ENCODE results near the gene CDC27. TPM values are rescaled to one million over a fixed set of nuclear protein-coding genes. Genes with fewer than 3 reads are reported as not detected.

The CDC27 gene
- total RNA-seq, 1 experiment from 2014 or later: 83.3 TPM

GRCh38 chr17:47197821-47198220 lies 8.7 kb upstream of the CDC27 start:
- DNase-seq (ENCODE audit: low spot score) (no peak), ATAC-seq (no peak)
- Mint-ChIP-seq H3K4me1 (no peaks in the 10 kb centered on the region), H3K9me3 (no peaks in the 10 kb centered on the region; the same call in 1 of the 2 replicates), H3K36me3 (no peaks in the 10 kb centered on the region), H3K27me3 (ENCODE audit: low read depth) (peaks cover 3% of the 10 kb centered on the region; the same call in 1 of the 2 replicates), H3K27ac (no peak overlapping the region), H3K4me3 (no peak overlapping the region)
- CTCF ChIA-PET: no interaction called here
- TF ChIP-seq MLX (CRISPR knock-in tag; IDR thresholded peaks at IDR 0.05) (no peak), FOXP4 (CRISPR knock-in tag; IDR thresholded peaks at IDR 0.05) (no peak), CBFB (CRISPR knock-in tag; IDR thresholded peaks at IDR 0.05; ENCODE audit: low read depth) (no peak), SP1 (CRISPR knock-in tag; conservative IDR thresholded peaks at IDR 0.05) (no peak), GABPB1 (CRISPR knock-in tag; IDR thresholded peaks at IDR 0.05) (no peak), GTF2I (CRISPR knock-in tag; conservative IDR thresholded peaks at IDR 0.05) (no peak), ZSCAN18 (CRISPR knock-in tag; IDR thresholded peaks at IDR 0.05) (no peak), SMAD4 (CRISPR knock-in tag; IDR thresholded peaks at IDR 0.05) (no peak), ATF2 (CRISPR knock-in tag; IDR thresholded peaks at IDR 0.05; ENCODE audit: borderline replicate concordance, low read depth) (no peak), ZNF532 (CRISPR knock-in tag; IDR thresholded peaks at IDR 0.05; ENCODE audit: borderline replicate concordance) (no peak), NFATC4 (CRISPR knock-in tag; IDR thresholded peaks at IDR 0.05) (no peak), CREM (CRISPR knock-in tag; IDR thresholded peaks at IDR 0.05) (no peak), FOXJ3 (CRISPR knock-in tag; IDR thresholded peaks at IDR 0.05; ENCODE audit: borderline replicate concordance) (no peak), ZNF423 (CRISPR knock-in tag; IDR thresholded peaks at IDR 0.05) (no peak), TEAD4 (CRISPR knock-in tag; IDR thresholded peaks at IDR 0.05) (no peak), GRHL2 (CRISPR knock-in tag; IDR thresholded peaks at IDR 0.05; ENCODE audit: insufficient replicate concordance, severe bottlenecking) (no peak), TEAD1 (CRISPR knock-in tag; IDR thresholded peaks at IDR 0.05) (no peak), NFE2L1 (CRISPR knock-in tag; IDR thresholded peaks at IDR 0.05) (no peak), STAT6 (CRISPR knock-in tag; conservative IDR thresholded peaks at IDR 0.05; ENCODE audit: low read depth) (no peak), RELA (CRISPR knock-in tag; IDR thresholded peaks at IDR 0.05; ENCODE audit: borderline replicate concordance) (no peak)
- POLR2A ChIA-PET: no interaction called here

Measured in WTC11 (cell line).